ENCODE data around the gene LMTK3.

DNA sequence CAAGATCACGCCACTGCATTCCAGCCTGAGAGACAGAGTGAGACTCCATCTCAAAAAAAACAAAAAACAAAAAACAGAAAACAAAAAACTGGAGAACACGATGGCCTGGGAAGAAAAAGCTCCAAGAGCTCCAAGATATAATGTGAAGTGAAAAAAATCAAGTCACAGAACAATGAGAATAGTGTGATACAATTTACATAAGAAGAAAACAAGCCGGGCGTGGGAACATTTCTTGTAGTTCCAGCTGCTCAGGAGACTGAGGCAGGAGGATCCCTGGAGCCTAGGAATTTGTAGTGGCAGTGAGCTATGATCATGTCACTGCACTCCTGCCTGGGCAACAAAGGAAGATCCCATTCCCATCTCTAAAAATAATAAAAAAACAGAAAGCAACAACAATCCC is 8.5 kb upstream of the LMTK3 start:
- TF ChIP-seq, protein P1, sequence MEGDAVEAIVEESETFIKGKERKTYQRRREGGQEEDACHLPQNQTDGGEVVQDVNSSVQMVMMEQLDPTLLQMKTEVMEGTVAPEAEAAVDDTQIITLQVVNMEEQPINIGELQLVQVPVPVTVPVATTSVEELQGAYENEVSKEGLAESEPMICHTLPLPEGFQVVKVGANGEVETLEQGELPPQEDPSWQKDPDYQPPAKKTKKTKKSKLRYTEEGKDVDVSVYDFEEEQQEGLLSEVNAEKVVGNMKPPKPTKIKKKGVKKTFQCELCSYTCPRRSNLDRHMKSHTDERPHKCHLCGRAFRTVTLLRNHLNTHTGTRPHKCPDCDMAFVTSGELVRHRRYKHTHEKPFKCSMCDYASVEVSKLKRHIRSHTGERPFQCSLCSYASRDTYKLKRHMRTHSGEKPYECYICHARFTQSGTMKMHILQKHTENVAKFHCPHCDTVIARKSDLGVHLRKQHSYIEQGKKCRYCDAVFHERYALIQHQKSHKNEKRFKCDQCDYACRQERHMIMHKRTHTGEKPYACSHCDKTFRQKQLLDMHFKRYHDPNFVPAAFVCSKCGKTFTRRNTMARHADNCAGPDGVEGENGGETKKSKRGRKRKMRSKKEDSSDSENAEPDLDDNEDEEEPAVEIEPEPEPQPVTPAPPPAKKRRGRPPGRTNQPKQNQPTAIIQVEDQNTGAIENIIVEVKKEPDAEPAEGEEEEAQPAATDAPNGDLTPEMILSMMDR (IDR thresholded peaks at IDR 0.05): no peak
- TF ChIP-seq POLR2A (IDR thresholded peaks at IDR 0.05) (no peak), POLR2AphosphoS5 (IDR thresholded peaks at IDR 0.05) (no peak)
